Measurements from ENCODE around the gene PIP5K1A.

DNA sequence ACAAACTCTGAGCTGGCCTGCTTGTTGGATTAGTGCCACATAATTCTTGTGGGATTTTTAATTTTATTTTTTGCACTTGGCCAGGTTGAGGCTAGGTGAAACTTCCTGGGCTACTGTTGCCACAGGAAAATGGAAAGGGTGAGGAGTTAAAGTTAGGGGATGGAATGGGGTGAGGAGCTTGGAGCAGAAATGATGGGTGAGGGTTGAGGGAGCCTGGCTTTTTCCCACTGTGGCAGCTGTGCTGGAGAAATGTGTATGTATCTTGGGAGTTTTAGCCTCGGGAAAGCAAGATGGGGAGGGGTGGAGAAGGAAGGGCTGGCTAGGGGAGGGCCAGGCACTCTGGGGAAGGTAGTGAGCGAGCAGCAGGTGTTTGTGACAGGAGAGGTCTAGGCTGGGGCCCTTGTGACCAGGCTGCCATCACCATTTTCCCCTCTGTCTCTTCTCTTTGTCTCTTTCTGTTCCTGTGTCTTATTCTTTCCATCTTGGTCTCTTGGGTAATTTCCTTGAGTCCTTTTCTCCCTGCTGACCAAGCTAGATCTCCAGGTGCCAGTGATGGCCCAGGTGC lies 85.7 kb downstream of the PIP5K1A start:
- TF ChIP-seq RBM14 (IDR thresholded peaks at IDR 0.05; ENCODE audit: borderline replicate concordance, insufficient read depth, low read depth, low read length) (no peak), RAD21 (CRISPR knock-in tag; conservative IDR thresholded peaks at IDR 0.05 in 1 of 2, IDR thresholded peaks at IDR 0.05 in 1 of 2) (no peak), NFXL1 (CRISPR knock-in tag; IDR thresholded peaks at IDR 0.05) (no peak), POLR2AphosphoS5 (IDR thresholded peaks at IDR 0.05; ENCODE audit: control insufficient read depth, insufficient read depth, low read depth, low read length) (no peak), BHLHE40 (IDR thresholded peaks at IDR 0.05; ENCODE audit: low read length) (no peak), CREB1 (IDR thresholded peaks at IDR 0.05) (no peak), CREB1 (CRISPR knock-in tag; IDR thresholded peaks at IDR 0.05) (no peak), E2F4 (CRISPR knock-in tag; IDR thresholded peaks at IDR 0.05; ENCODE audit: low read depth) (no peak), SMC3 (conservative IDR thresholded peaks at IDR 0.05; ENCODE audit: insufficient read depth, low read depth, low read length) (no peak)

All from K562 (cell line).